NCI-H1694 (cell line): ENCODE measurements around the gene PRUNE1.

ENCODE experiments used
- DNase-seq: peaks from one replicate; lab custom pipeline; 2025; lab: John Stamatoyannopoulos, UW

Gene PRUNE1

GRCh38 chr1:151054971-151055547 is 46.8 kb downstream of the PRUNE1 start:
- no peak for DNase-seq

- DNase-seq: no peak
These were observed 47.3 kb downstream of the PRUNE1 start for GRCh38 chr1:151055581-151055980.

- DNase-seq: no peak
These were observed 47.9 kb downstream of the PRUNE1 start for GRCh38 chr1:151056149-151056548.

- DNase-seq: peak; percentile 65
These were observed 50.4 kb downstream of the PRUNE1 start for GRCh38 chr1:151058692-151059091.

- DNase-seq: peak; percentile 84
These were observed 51.1 kb downstream of the PRUNE1 start, which contains the start of gene CDC42SE1 for GRCh38 chr1:151059109-151060006. Gene CDC42SE1, minus strand, starts transcription at chr1:151059622. Its CDS starts 3,892 bp downstream, at chr1:151055730.

- DNase-seq: peak; percentile 93
These were observed 51.9 kb downstream of the PRUNE1 start, which contains the start of gene MLLT11 for GRCh38 chr1:151060007-151060656. Gene MLLT11, plus strand, starts transcription at chr1:151060397. Its CDS starts 6,828 bp downstream, at chr1:151067225.

- DNase-seq: peak; percentile 56
These were observed 52.6 kb downstream of the PRUNE1 start for GRCh38 chr1:151060657-151061421.

GRCh38 chr1:151061704-151062103 is 53.5 kb downstream of the PRUNE1 start:
- DNase-seq: no peak

GRCh38 chr1:151062741-151063371 is 54.6 kb downstream of the PRUNE1 start:
- no peak for DNase-seq

GRCh38 chr1:151065089-151065645 is 56.9 kb downstream of the PRUNE1 start:
- DNase-seq: no peak

- no peak for DNase-seq
These were observed 58.9 kb downstream of the PRUNE1 start for GRCh38 chr1:151067185-151067584.

GRCh38 chr1:151069103-151069486 is 60.8 kb downstream of the PRUNE1 start:
- DNase-seq: no peak

GRCh38 chr1:151070474-151071276 is 62.4 kb downstream of the PRUNE1 start, which contains the start of gene GABPB2:
Gene GABPB2, plus strand, starts transcription at chr1:151070761. Its CDS starts 17,429 bp downstream, at chr1:151088190.
- DNase-seq: peak; percentile 95

- DNase-seq: no peak
These were observed 64.0 kb downstream of the PRUNE1 start for GRCh38 chr1:151072224-151072623.
